COLO829 (cell line): ENCODE data around the gene MTCL3.

ENCODE experiments used
- DNase-seq: peaks from one replicate; pipeline ENCODE4 v3.0.0; 2012; ENCODE audit warnings: low spot score

Gene MTCL3

GRCh38 chr6:127423921-127424320 lies 95.2 kb downstream of the MTCL3 start:
- no peak for DNase-seq
